Muscle layer of colon (tissue), 2 donors: Measurements from ENCODE around the gene CCDC51.
A peak's percentile ranks its signal among the peaks of the same experiment; 100 is the strongest.

Experiments used
- H3K27ac ChIP-seq: one replicate; pipeline ENCODE4 v1.7.0; 2013; ENCODE audit warnings: low read depth, mild to moderate bottlenecking, low read length, moderate library complexity
- H3K27me3 ChIP-seq, 2 donors: one replicate each; pipeline ENCODE4 v1.7.0; 2013; ENCODE audit warnings: low read length in 2 of 2, mild to moderate bottlenecking in 2 of 2; ENCODE audit not compliant: insufficient read depth in 2 of 2, control insufficient read depth in 1 of 2
- H3K36me3 ChIP-seq: one replicate; pipeline ENCODE4 v1.7.0; 2013; ENCODE audit warnings: mild to moderate bottlenecking, low read length; ENCODE audit not compliant: insufficient read depth
- H3K4me1 ChIP-seq: one replicate; pipeline ENCODE4 v1.7.0; 2013; ENCODE audit warnings: mild to moderate bottlenecking, low read length; ENCODE audit not compliant: insufficient read depth
- H3K4me3 ChIP-seq, 2 donors: one replicate each; pipeline ENCODE4 v1.7.0; 2013; ENCODE audit warnings: low read length in 2 of 2, low read depth in 1 of 2, mild to moderate bottlenecking in 1 of 2, moderate library complexity in 1 of 2
- H3K9ac ChIP-seq: one replicate; pipeline ENCODE4 v1.7.0; 2013; ENCODE audit warnings: low read length
- H3K9me3 ChIP-seq: one replicate; pipeline ENCODE4 v1.7.0; 2013; ENCODE audit warnings: mild to moderate bottlenecking, low read length
- donor health status: abdominal sarcoma.
- donor health status: Adenocarcinoma of cecum.

CCDC51 gene

GRCh38 chr3:48423883-48424695 is 15.8 kb downstream of the CCDC51 start:
- Histone ChIP-seq H3K4me3 (no peak overlapping the region), H3K27ac (peak overlapping the region; percentile 89)

GRCh38 chr3:48423241-48423882 is 16.6 kb downstream of the CCDC51 start:
- no peaks in the 10 kb centered on the region for H3K27me3 ChIP-seq
- H3K36me3 ChIP-seq: peaks cover 35% of the 10 kb centered on the region
- H3K9ac ChIP-seq: no peak overlapping the region
- H3K9me3 ChIP-seq: no peaks in the 10 kb centered on the region
- H3K4me3 ChIP-seq: no peak overlapping the region
- peaks cover 55% of the 10 kb centered on the region for H3K4me1 ChIP-seq
- peak overlapping the region; percentile 22 for H3K27ac ChIP-seq

More at GRCh38 chr3:48423883-48424695, 15.8 kb downstream of the CCDC51 start:
- Histone ChIP-seq H3K4me1 (peaks cover 55% of the 10 kb centered on the region), H3K9ac (no peak overlapping the region), H3K27me3 (no peaks in the 10 kb centered on the region), H3K36me3 (peaks cover 35% of the 10 kb centered on the region), H3K9me3 (no peaks in the 10 kb centered on the region)

GRCh38 chr3:48422681-48423080 is 17.2 kb downstream of the CCDC51 start:
- peak overlapping the region; percentile 22 for H3K27ac ChIP-seq
- no peak overlapping the region for H3K4me3 ChIP-seq
- no peaks in the 10 kb centered on the region for H3K27me3 ChIP-seq
- H3K36me3 ChIP-seq: peaks cover 36% of the 10 kb centered on the region
- H3K9ac ChIP-seq: no peak overlapping the region
- H3K4me1 ChIP-seq: peaks cover 49% of the 10 kb centered on the region
- H3K9me3 ChIP-seq: no peaks in the 10 kb centered on the region

DNA sequence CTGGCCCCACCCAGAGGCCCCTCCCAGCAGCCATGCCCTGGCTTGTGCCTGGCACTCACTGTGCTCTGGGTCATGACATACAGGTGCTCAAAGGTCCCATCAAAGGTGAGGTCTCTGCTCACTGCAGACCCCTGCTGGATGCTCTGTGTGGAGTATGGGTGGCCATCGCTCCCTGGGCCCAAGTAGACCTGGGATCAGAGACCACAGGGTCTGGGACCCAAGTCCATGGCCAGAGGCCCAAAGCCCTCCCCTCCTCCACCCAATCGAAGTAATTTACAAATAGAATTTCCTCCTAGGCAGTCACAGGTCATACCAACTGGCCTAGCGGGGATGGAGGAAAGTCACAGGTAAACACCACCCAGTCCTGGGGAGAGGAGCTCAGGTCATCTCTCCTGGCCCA is 17.6 kb downstream of the CCDC51 start:
- Histone ChIP-seq H3K27ac (no peak overlapping the region), H3K9ac (no peak overlapping the region), H3K9me3 (no peaks in the 10 kb centered on the region), H3K27me3 (no peaks in the 10 kb centered on the region), H3K36me3 (peaks cover 40% of the 10 kb centered on the region), H3K4me3 (no peak overlapping the region), H3K4me1 (peaks cover 44% of the 10 kb centered on the region)

DNA sequence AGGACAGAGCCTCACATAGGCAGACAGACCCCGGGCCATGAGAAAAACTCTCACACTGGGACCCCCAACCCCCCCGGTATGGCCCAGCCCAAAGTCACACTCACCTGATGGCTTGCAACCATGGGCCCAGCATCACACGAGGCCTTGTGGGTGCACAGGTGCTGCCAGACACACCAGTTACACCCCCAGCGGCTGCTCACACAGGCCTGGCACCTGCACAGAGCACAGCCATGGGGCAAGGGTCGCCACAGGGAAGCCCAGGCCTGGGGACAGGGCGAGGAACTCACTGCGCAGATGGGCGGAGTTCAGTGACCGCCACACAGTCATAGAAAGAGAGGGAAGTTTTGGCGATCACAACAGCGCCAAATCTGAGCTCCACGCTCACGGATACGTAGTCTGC is 19.4 kb downstream of the CCDC51 start:
- Histone ChIP-seq H3K9ac (no peak overlapping the region), H3K4me3 (no peak overlapping the region), H3K4me1 (peaks cover 27% of the 10 kb centered on the region), H3K36me3 (peaks cover 53% of the 10 kb centered on the region), H3K9me3 (no peaks in the 10 kb centered on the region), H3K27ac (no peak overlapping the region), H3K27me3 (no peaks in the 10 kb centered on the region)

DNA sequence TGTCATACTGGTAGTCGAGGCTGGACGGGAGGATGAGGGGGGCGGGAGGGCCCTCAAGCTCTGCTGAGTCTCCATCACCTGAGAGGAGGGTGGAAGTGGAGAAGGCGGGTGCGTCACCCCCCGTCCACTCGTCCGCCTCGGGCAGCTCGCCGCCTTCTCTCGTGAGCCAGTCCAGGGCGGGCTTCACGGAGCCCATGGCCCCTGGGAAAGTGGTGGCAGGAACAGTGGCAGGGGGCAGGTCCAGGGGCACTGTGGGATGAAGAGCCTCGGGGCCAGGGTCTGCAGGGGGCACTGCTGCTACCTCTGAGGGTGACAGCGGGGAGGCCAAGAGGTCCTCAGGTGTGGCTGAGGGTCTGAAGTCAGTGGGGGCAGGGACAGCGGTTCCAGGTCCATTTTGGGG is 20.3 kb downstream of the CCDC51 start:
- peaks cover 20% of the 10 kb centered on the region for H3K4me1 ChIP-seq

DNA sequence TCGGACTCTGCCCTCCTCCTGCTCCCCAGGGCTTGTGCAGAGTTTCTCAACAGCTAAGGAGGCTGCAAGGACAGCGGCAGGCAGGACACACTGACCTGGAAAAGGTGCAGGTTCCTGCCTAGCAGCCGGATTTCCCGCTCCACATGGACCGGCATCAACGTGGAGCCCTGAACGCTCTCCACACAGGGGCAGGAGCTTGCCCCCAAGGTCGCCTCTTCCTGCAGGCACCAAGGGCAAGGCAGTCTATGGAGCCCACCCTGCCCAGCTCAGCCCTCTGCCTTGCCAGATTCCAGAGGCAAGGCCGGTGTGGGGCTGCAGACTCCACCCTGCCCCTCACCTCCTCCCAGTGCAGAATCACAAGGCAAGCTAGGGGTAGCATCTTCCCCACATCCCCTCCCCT is 20.8 kb downstream of the CCDC51 start:
- H3K27me3 ChIP-seq: no peaks in the 10 kb centered on the region
- no peak overlapping the region for H3K9ac ChIP-seq
- H3K27ac ChIP-seq: no peak overlapping the region
- H3K36me3 ChIP-seq: peaks cover 67% of the 10 kb centered on the region
- no peak overlapping the region for H3K4me3 ChIP-seq
- peaks cover 20% of the 10 kb centered on the region for H3K4me1 ChIP-seq
- no peaks in the 10 kb centered on the region for H3K9me3 ChIP-seq

More for the DNA sequence above, 20.3 kb downstream of the CCDC51 start:
- no peak overlapping the region for H3K9ac ChIP-seq
- H3K4me3 ChIP-seq: no peak overlapping the region
- H3K9me3 ChIP-seq: no peaks in the 10 kb centered on the region
- peaks cover 62% of the 10 kb centered on the region for H3K36me3 ChIP-seq
- no peaks in the 10 kb centered on the region for H3K27me3 ChIP-seq
- H3K27ac ChIP-seq: no peak overlapping the region

GRCh38 chr3:48418651-48419050 is 21.3 kb downstream of the CCDC51 start:
- Histone ChIP-seq H3K4me1 (peaks cover 21% of the 10 kb centered on the region), H3K27me3 (no peaks in the 10 kb centered on the region), H3K9ac (no peak overlapping the region), H3K27ac (no peak overlapping the region), H3K4me3 (no peak overlapping the region), H3K36me3 (peaks cover 72% of the 10 kb centered on the region), H3K9me3 (no peaks in the 10 kb centered on the region)

DNA sequence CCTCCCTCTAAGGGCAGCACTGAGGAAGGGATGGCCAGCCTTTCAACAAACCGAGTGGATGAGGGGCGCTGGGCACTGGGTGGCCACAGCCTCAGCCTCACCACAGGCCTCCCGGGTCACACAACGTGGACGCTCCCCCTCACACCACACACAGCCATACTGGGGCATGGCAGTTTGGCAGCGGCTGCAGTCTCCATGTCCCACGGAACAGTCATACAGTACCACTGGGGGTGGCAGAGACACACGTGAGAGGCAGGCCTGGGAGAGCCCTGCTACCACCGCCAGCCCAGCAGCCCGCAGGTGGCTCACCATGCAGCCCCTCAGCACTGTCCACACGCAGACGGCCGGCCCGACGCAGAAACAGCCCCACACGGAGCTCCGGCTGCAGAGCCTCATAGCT is 21.8 kb downstream of the CCDC51 start:
- Histone ChIP-seq H3K4me1 (peaks cover 16% of the 10 kb centered on the region), H3K9me3 (no peaks in the 10 kb centered on the region), H3K9ac (no peak overlapping the region), H3K36me3 (peaks cover 72% of the 10 kb centered on the region), H3K27me3 (no peaks in the 10 kb centered on the region), H3K4me3 (no peak overlapping the region), H3K27ac (no peak overlapping the region)

GRCh38 chr3:48417529-48418108 is 22.3 kb downstream of the CCDC51 start:
- Histone ChIP-seq H3K27me3 (no peaks in the 10 kb centered on the region), H3K9ac (no peak overlapping the region), H3K4me1 (peaks cover 11% of the 10 kb centered on the region), H3K27ac (peak overlapping the region; percentile 14), H3K4me3 (no peak overlapping the region), H3K36me3 (peaks cover 74% of the 10 kb centered on the region), H3K9me3 (no peaks in the 10 kb centered on the region)

GRCh38 chr3:48416546-48416945 is 23.4 kb downstream of the CCDC51 start:
- Histone ChIP-seq H3K36me3 (peaks cover 74% of the 10 kb centered on the region), H3K9ac (no peak overlapping the region), H3K4me1 (peaks cover 11% of the 10 kb centered on the region), H3K4me3 (no peak overlapping the region), H3K27ac (no peak overlapping the region), H3K9me3 (no peaks in the 10 kb centered on the region), H3K27me3 (no peaks in the 10 kb centered on the region)
